Left lung (tissue), 10 donors: ENCODE data around the gene CDH3. TPM values are rescaled to one million over a fixed set of nuclear protein-coding genes. Genes with fewer than 3 reads are reported as not detected.
"Not testable (repeated sequence)": the region's sequence is repeated elsewhere in the genome, so short reads cannot be mapped to it uniquely, and the experiment has no call there.

Experiments
- ATAC-seq: fragments of 200-7000 bp; cut with Tn5 transposase; one replicate; pipeline ENCODE4 v1.9.1; 2020; ENCODE audit warnings: moderate library complexity
- DNase-seq, 4 donors: peaks; one replicate each; pipeline ENCODE4 v3.0.0-alpha.2; 2013 to 2020
- H3K27ac ChIP-seq, 2 donors: fragments of 200-600 bp; sonication (generic) in 1 of 2; one replicate each; pipeline versions ENCODE4 v1.5.0 to v1.8.0; 2020 to 2021
- H3K27me3 ChIP-seq, 2 donors: fragments of 200-600 bp; sonication (generic) in 1 of 2; one replicate each; pipeline versions ENCODE4 v1.5.0 to v1.8.0; 2020 to 2021
- H3K36me3 ChIP-seq, 2 donors: fragments of 200-600 bp; sonication (generic) in 1 of 2; one replicate each; pipeline versions ENCODE4 v1.5.0 to v1.8.0; 2020 to 2021
- H3K4me1 ChIP-seq, 2 donors: fragments of 200-600 bp; one replicate each; pipeline ENCODE4 v1.8.0; 2021
- H3K4me3 ChIP-seq, 2 donors: fragments of 200-600 bp; sonication (generic) in 1 of 2; one replicate each; pipeline versions ENCODE4 v1.5.0 to v1.8.0; 2020 to 2021; ENCODE audit warnings: mild to moderate bottlenecking in 1 of 2
- H3K9me3 ChIP-seq, 2 donors: fragments of 200-600 bp; sonication (generic) in 1 of 2; one replicate each; pipeline versions ENCODE4 v1.5.0 to v1.8.0; 2020 to 2021
- CTCF ChIP-seq, 2 donors: fragments of 200-600 bp; sonication (generic) in 1 of 2; IDR thresholded peaks; one replicate each; pipeline versions ENCODE4 v1.5.0 to v1.8.0; 2021; ENCODE audit warnings: antibody characterized with exemption in 2 of 2
- intact Hi-C, 2 donors: fragments of 100-400 bp; cut with DNase I; formaldehyde crosslinking; loops; one replicate each; pipeline versions ENCODE4 v1.11.2 to v1.14.2; 2022
- polyA plus RNA-seq, 6 donors: library from polyadenylated mRNA; unstranded; fragments of 120-200 nt; gene quantifications; one replicate each; pipeline ENCODE4 v1.2.1, GENCODE V29; 2013; ENCODE audit not compliant: insufficient read length in 6 of 6
- total RNA-seq, 2 donors: library from RNA; stranded (reverse); fragmentation: NEBNext Ultra II Directional; extraction: Animal tissue kit (Norgen Biotek cat#: 25700); gene quantifications; one replicate each; pipeline ENCODE4 v1.2.1, GENCODE V29; 2021
- donor health status: DM: no; HTN: yes; CAD: no.
- donor health status: DM: no; HTN: no; CAD: no.

The CDH3 gene
- total and polyA plus RNA-seq, 8 donors = 12.8 to 59.7 (median 47.6) TPM

GRCh38 chr16:68707340-68708152 is 62.4 kb downstream of the CDH3 start:
- Histone ChIP-seq H3K27ac (peak overlapping the region in 1 of 2 donors; percentile 53), H3K9me3 (no peaks in the 10 kb centered on the region), H3K27me3 (peaks cover 0 to 15% of the 10 kb centered on the region in 2 donors), H3K4me3 (no peak overlapping the region), H3K4me1 (peaks cover 0 to 24% of the 10 kb centered on the region in 2 donors), H3K36me3 (no peaks in the 10 kb centered on the region)
- no peak for TF ChIP-seq CTCF (IDR thresholded peaks at IDR 0.05)
- peak in 3 of 4 donors; percentile 39 to 85 (median 74) for DNase-seq
- ATAC-seq = peak; percentile 76
- intact Hi-C loops = no loop called here

- Histone ChIP-seq H3K4me3 (no peak overlapping the region), H3K27me3 (peaks cover 0 to 15% of the 10 kb centered on the region in 2 donors), H3K36me3 (no peaks in the 10 kb centered on the region), H3K27ac (no peak overlapping the region), H3K9me3 (no peaks in the 10 kb centered on the region), H3K4me1 (peaks cover 0 to 19% of the 10 kb centered on the region in 2 donors)
- DNase-seq (no peak), ATAC-seq (no peak)
- TF ChIP-seq CTCF (IDR thresholded peaks at IDR 0.05) = no peak
- intact Hi-C loops = no loop called here
These were observed 65.1 kb downstream of the CDH3 start for GRCh38 chr16:68710211-68710610.

- intact Hi-C loops = no loop called here
- DNase-seq (peak in 2 of 4 donors; percentile 51 to 82), ATAC-seq (peak; percentile 33)
These were observed 66.5 kb downstream of the CDH3 start for GRCh38 chr16:68711421-68712139.

GRCh38 chr16:68713361-68713760 is 68.3 kb downstream of the CDH3 start:
- Histone ChIP-seq H3K4me1 (peaks cover 0 to 19% of the 10 kb centered on the region in 2 donors), H3K9me3 (no peaks in the 10 kb centered on the region), H3K36me3 (no peaks in the 10 kb centered on the region), H3K27me3 (peaks cover 0 to 15% of the 10 kb centered on the region in 2 donors), H3K27ac (no peak overlapping the region), H3K4me3 (no peak overlapping the region)
- intact Hi-C loops = no loop called here
- no peak for ATAC-seq
- no peak for TF ChIP-seq CTCF (IDR thresholded peaks at IDR 0.05)
- DNase-seq = no peak

More at GRCh38 chr16:68711421-68712139, 66.5 kb downstream of the CDH3 start:
- Histone ChIP-seq H3K27me3 (peaks cover 0 to 15% of the 10 kb centered on the region in 2 donors), H3K4me1 (peaks cover 0 to 19% of the 10 kb centered on the region in 2 donors), H3K4me3 (no peak overlapping the region), H3K9me3 (no peaks in the 10 kb centered on the region), H3K27ac (no peak overlapping the region), H3K36me3 (no peaks in the 10 kb centered on the region)
- no peak for TF ChIP-seq CTCF (IDR thresholded peaks at IDR 0.05)

DNA sequence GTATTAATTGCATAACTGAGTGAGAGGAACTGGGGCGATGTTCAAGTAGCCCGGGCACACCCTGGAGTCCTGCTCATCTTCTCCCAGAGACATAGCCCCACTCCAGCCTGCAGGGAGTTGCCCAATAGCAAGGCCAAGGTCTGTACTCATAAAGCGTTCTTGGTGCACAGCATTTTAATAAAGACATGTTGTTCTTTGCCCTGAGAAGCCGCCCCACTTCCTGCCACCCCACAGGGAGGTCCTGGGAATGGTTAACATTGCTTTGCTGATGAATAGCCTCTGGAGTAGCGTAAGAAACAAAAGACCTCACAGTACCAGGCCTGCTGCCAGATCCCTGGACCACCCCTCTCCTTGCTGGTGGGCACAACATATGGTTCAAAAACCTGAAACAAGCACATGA is 70.4 kb downstream of the CDH3 start:
- Histone ChIP-seq H3K27me3 (peaks cover 0 to 8% of the 10 kb centered on the region in 2 donors), H3K27ac (no peak overlapping the region), H3K9me3 (no peaks in the 10 kb centered on the region), H3K4me3 (no peak overlapping the region), H3K4me1 (peaks cover 0 to 11% of the 10 kb centered on the region in 2 donors), H3K36me3 (no peaks in the 10 kb centered on the region)
- no peak for TF ChIP-seq CTCF (IDR thresholded peaks at IDR 0.05)
- ATAC-seq (no peak), DNase-seq (no peak)
- intact Hi-C loops = no loop called here

DNA sequence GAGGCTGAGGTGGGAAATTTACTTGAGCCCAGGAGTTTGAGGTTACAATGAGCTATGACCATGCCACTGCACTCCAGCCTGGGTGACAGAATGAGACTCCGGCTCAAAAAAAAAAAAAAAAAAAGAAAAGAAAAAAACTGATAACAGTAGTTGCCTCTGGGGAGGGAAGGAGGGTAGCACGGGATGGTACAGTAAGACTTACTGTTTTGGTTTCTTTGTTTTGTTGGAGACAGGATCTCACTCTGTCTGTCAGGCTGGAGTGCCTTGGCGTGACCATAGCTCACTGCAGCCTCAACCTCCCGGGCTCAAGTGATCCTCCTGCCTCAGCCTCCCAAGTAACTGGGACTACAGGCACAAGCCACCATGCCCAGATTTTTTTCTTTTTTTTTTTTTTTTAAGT is 71.4 kb downstream of the CDH3 start:
- ATAC-seq, H3K4me3 ChIP-seq, H3K27ac ChIP-seq, intact Hi-C loops, DNase-seq, H3K27me3 ChIP-seq, H3K9me3 ChIP-seq, H3K4me1 ChIP-seq, H3K36me3 ChIP-seq: not testable (repeated sequence)
